ENCODE data around the gene CNGB1.

- TF ChIP-seq POLR2A (IDR thresholded peaks at IDR 0.05) = no peak
- TF ChIP-seq, protein P1, sequence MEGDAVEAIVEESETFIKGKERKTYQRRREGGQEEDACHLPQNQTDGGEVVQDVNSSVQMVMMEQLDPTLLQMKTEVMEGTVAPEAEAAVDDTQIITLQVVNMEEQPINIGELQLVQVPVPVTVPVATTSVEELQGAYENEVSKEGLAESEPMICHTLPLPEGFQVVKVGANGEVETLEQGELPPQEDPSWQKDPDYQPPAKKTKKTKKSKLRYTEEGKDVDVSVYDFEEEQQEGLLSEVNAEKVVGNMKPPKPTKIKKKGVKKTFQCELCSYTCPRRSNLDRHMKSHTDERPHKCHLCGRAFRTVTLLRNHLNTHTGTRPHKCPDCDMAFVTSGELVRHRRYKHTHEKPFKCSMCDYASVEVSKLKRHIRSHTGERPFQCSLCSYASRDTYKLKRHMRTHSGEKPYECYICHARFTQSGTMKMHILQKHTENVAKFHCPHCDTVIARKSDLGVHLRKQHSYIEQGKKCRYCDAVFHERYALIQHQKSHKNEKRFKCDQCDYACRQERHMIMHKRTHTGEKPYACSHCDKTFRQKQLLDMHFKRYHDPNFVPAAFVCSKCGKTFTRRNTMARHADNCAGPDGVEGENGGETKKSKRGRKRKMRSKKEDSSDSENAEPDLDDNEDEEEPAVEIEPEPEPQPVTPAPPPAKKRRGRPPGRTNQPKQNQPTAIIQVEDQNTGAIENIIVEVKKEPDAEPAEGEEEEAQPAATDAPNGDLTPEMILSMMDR (IDR thresholded peaks at IDR 0.05) = no peak
These were observed 70.0 kb downstream of the CNGB1 start for GRCh38 chr16:57900796-57901479.

All from uterus (tissue), 2 donors.